ENCODE data around the gene INPP4A. TPM values are rescaled to one million over a fixed set of nuclear protein-coding genes. Genes with fewer than 3 reads are reported as not detected.

The INPP4A gene
- total RNA-seq, 1 donor from 2014 or later, result 8.2 TPM

DNA sequence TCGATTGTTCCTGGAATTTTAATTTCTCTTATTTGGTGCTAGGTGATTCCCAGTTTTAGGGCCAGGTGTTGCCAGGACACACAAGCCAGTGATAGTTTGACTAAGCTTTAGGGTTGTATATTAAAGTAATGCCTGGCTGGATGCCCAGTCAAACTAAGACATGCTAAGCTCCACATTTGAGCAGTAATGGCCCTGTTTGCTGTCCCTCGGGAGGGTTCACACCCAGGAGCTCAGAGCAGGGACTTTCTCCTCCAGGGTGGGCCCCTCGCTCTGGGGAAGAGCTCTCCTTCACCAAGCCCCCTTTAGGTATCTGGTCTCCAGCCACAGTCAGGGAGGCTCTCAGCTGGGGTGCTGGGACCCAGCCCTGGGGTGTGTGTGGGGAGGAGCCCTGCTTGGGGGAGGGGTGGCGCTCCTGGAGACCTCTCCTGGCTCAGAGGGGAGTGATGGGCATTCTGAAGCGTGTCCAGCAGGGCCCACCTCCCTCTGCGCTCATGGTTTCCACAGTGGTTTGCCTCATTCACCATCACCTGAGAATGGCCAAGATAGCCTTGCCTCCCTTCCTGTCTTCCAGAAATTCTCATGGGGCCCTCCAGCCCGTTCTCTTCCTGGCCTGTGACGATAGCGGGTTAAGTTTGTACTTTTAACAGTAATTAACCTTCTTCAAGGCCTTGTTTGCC lies 31.7 kb downstream of the INPP4A start:
- ATAC-seq, result peak; percentile 52

DNA sequence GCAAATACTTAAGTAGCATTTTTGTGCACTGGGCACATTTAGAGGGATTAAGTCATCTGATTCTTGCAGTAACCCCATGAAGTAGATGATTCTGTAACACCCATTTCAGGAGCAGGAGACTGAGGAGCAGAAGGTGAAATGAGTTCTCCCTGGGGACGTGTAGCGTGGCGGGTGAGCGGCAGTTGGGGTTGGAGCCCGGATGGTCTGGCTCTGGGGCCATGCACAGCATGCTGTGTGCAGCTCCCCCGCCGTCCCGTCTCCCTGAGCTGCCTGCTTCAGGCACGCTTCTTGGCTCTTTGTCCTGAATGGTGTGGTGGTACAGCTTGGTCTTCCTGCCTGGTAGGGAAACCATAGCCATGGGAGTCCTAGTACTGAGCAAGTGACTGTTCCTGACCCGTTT lies 32.4 kb downstream of the INPP4A start:
- no peak for ATAC-seq

- no peak for ATAC-seq
Observed at GRCh38 chr2:98477506-98477905, 32.8 kb downstream of the INPP4A start.

DNA sequence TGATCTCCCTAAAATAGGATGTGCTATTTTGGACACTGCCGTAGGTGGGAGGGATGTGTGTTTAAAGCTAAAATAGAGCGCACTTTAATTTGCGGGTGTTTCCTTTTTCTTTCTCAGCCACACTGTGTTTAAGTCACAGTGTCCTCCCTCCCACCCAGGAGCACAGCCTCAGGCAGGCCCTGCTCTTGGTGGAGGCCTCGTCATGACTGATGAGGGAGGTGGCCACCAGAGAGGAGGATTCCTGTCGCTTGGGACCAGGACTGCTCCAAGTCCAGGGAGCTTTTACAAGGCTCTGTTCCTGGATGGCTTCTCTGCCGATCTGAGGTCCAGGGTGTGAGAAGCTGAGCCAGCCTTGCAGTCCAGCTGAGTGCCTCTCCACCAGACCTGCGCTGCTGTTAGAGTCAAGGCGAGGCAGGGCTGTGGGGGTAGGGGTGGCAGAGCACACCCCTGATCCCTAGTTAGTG lies 33.5 kb downstream of the INPP4A start:
- ATAC-seq, result no peak

DNA sequence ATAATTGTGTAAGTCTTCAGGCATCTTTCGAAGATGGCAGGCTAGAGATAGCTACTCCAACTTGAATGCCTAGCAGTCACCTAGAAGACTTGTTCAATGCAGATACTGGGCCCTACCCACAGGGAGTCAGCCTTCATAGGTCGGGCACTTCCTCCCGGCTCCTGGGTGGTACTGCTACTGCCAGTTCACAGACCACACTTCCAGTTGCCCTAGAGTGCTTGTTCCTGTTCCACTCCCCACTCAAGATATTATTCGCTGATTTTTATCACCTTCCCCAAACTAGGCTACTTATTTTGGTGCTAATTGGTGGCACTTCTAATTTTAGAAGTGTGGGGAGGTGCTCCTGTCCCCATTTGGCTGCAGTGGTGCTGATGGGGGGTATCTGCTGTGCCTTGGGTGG lies 34.2 kb downstream of the INPP4A start:
- ATAC-seq, result no peak

- ATAC-seq, result no peak
Observed at GRCh38 chr2:98479371-98479770, 34.7 kb downstream of the INPP4A start.

- ATAC-seq, result peak; percentile 67
Observed at GRCh38 chr2:98479959-98480524, 35.4 kb downstream of the INPP4A start.

DNA sequence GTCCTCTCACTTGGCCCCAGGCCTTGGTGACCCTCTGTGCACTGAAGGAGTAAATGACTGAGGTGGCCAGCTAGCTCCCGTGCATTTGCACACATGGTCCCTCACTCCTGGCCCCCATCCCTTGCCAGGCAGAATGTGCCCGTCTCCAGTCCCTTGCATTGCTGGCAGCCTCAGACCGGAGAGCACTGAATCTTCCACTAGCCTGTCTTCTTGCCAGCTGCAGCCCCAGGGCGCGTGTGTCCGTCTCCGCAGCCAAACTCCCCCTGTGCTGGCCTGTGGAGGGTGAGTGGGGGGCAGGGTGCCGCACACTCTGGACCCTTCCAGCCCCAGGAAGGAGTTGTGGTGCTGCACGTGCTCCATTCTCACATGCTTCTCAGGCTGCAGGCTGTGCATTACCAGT lies 35.9 kb downstream of the INPP4A start:
- ATAC-seq, result no peak

GRCh38 chr2:98482362-98482761 lies 37.7 kb downstream of the INPP4A start:
- ATAC-seq, result no peak

- no peak for ATAC-seq
Observed at GRCh38 chr2:98483257-98483861, 38.7 kb downstream of the INPP4A start.

GRCh38 chr2:98484121-98484557 lies 39.5 kb downstream of the INPP4A start:
- no peak for ATAC-seq

DNA sequence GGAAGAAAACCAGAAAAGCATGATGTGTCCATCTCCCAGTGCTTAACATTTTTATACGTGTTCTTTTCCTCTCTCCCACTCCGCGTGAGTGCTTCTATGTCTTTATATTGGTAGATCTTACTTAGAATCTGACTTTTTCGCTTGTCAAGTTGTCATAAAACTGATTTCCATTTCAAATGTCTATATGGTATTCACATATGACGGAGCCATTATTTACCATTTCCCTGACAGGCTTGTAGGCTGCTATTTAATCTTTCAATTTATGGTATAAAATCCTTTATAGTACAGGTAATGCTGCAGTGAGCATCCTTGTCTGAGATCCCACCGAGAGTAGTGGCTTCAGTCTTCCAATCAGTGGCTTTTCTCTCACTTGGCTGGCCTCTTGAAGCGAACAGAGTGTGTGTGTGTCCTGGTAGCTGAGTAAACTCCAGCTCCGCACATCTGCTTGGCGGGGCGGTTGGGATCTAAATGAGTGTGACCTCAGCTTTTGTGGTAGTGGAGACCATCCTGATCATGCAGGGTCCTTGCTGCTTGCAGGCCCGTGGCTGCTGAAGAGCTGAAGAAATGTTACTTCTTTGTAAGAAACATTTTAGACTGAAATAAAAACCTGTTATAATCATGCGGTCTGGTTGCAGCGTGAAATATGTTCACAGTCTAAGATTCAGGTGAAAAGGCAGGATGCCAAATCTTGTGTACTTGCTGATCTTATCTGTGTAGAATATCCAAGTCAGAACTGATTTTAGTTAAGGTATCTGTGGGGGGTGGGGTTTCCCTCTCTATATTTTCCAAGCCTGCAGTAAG lies 40.2 kb downstream of the INPP4A start:
- no peak for ATAC-seq

DNA sequence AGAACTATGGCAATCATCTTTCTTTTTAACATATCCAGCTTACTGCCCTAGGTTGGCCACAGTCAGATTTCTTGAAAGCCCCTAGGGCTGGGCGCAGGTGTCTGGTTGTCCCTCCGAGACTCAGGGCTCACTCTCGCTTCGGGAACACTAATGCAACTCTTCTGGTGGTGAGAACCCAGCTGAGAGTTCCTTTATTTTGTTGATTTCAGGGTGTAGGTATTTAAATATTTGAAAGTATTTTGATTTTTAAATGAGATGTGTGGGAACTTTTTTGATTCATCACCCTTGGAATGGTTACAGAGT lies 40.7 kb downstream of the INPP4A start:
- no peak for ATAC-seq

- no peak for ATAC-seq
Observed at GRCh38 chr2:98486374-98486981, 41.8 kb downstream of the INPP4A start.

GRCh38 chr2:98487101-98487805 lies 42.6 kb downstream of the INPP4A start:
- ATAC-seq, result no peak

GRCh38 chr2:98487806-98488189 lies 43.1 kb downstream of the INPP4A start:
- no peak for ATAC-seq

- no peak for ATAC-seq
Observed at GRCh38 chr2:98488252-98488651, 43.6 kb downstream of the INPP4A start.

DNA sequence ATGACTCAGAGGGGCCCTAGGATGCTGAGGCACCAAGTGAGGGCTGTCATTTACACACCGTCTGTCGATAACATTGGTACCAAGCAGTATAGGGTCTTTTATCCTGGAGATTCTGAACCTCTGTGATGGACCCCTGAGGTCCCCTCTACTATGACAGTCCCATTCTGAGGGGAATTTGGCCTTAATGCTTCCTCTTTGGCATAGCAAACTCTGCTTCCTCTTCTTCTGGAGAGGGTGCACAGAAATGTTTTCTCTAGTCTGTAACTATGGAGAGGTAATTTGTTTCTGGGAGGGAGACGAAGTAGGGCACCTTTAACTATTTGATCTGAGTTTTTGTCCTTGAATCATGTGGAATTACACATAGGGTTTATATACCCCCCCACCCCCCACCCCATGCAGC lies 44.8 kb downstream of the INPP4A start:
- no peak for ATAC-seq

DNA sequence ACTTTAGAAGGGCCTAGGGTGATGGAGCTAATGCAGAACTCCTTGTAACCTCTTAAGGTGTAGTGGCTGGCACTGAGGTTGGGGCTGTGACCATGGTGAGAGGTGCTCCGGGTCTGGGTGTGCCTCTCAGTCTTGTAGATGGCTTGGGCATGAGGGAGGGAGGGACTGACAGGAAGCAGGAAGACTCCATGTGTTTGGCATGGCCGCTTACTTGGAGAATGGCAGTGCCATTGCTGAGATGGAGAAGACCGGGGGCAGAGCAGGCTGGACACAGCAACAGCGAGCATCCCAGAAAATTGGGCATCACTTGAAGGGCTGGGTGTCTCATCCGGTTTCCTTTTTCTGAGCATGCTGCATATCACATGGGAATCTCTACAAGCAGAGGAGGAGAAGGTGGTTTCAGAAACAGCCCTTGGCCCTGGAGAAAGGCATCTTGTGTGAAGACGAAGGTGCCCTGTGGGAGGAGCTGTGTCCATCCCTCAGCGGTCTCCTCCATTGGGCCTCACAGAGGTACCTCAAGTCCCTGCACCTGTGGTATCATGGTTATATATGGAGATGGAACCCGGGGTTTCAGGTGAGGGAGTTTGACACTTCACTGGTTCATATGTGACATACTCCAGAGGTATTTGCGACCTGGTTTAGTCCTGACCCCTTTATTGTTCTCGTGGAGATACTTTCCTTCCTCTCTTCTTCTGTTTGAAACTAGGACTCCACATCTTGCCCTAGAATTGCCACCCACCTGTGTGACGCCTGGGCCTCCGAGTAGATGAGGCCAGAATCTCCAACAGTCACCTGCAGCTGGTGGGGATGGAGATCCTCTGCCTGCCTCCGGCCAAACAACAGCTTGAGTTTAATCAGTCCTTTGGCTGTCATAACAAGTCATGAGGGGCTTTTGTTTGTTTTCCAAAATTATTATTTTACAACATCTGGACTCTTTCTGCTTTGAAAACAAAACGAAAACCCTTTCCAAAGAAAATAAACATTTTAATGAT lies 45.6 kb downstream of the INPP4A start:
- no peak for ATAC-seq

DNA sequence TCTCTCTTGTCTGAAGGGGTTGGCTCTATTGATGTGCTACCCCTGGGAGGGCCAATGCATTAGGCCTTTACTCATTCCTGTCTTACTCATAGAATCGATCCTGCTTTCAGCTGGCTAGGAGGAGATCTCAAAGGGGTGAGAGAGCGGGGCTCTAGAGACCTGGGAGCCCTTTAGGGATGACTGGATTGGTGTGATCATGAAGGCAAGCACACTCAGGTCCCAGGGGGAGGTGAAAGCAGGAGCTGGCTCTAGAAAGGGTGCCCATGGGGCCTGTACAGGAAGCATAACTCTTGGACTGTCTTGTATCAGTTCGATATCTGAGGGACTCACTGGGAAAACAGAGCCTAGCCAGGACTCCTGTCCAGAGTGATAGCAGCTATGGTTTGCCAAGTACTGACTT lies 47.8 kb downstream of the INPP4A start:
- ATAC-seq, result no peak

- no peak for ATAC-seq
Observed at GRCh38 chr2:98494699-98495098, 50.0 kb downstream of the INPP4A start.
